Esophagus squamous epithelium (tissue), 5 donors: ENCODE data around the gene FMN2. TPM values are rescaled to one million over a fixed set of nuclear protein-coding genes. Genes with fewer than 3 reads are reported as not detected.
"Not testable (repeated sequence)": the region's sequence is repeated elsewhere in the genome, so short reads cannot be mapped to it uniquely, and the experiment has no call there.

ENCODE experiments used
- DNase-seq: peaks from one replicate; lab custom pipeline; 2025; lab: John Stamatoyannopoulos, UW
- H3K27ac ChIP-seq, 4 donors: fragments of 200-600 bp; sonication (generic); one replicate each; pipeline ENCODE4 v1.5.1; 2016 to 2019; ENCODE audit warnings: mild to moderate bottlenecking in 1 of 4
- H3K27me3 ChIP-seq, 4 donors: fragments of 200-600 bp; sonication (generic); 1 replicate in 3 of 4; 2 replicates in 1 of 4; pipeline versions ENCODE4 v1.5.1 to v1.6.0; 2017 to 2021; ENCODE audit warnings: antibody characterized with exemption in 1 of 4
- H3K36me3 ChIP-seq, 3 donors: fragments of 200-600 bp; sonication (generic); one replicate each; pipeline ENCODE4 v1.5.1; 2016 to 2019
- H3K4me1 ChIP-seq, 3 donors: fragments of 200-600 bp; sonication (generic); one replicate each; pipeline ENCODE4 v1.5.1; 2017 to 2019
- H3K4me3 ChIP-seq, 4 donors: fragments of 200-600 bp; sonication (generic); 1 replicate in 3 of 4; 2 replicates in 1 of 4; pipeline ENCODE4 v1.5.1; 2016 to 2019; ENCODE audit warnings: mild to moderate bottlenecking in 2 of 4, moderate library complexity in 1 of 4
- H3K9me3 ChIP-seq, 3 donors: fragments of 200-600 bp; sonication (generic); one replicate each; pipeline ENCODE4 v1.5.1; 2016 to 2019
- POLR2A ChIP-seq, 4 donors: fragments of 450-650 bp; IDR thresholded peaks; one replicate each; pipeline ENCODE4 v1.6.1; 2017; ENCODE audit warnings: antibody characterized with exemption in 4 of 4, mild to moderate bottlenecking in 4 of 4, moderate library complexity in 3 of 4
- WGBS, 2 donors: methylation state at CpG; one replicate each; pipeline ENCODE4 v1.1.5; 2018; 5-methylcytosine and 5-hydroxymethylcytosine counted together
- intact Hi-C: fragments of 100-400 bp; cut with DNase I; formaldehyde crosslinking; loops from one replicate; pipeline ENCODE4 v1.15.0; 2022
- total RNA-seq, 4 donors: library from RNA; depleted of rRNA; stranded (reverse); fragments of >200 nt; gene quantifications; one replicate each; pipeline ENCODE4 v1.1.0, GENCODE V29; 2016
- TF ChIP-seq, protein P1 (sequence below), 6 experiments: fragments of 450-650 bp in 4 of 6; fragments of 200-600 bp in 2 of 6; sonication (generic) in 2 of 6; IDR thresholded peaks; one replicate each; pipeline ENCODE4 v1.5.1; 2016 to 2019; ENCODE audit warnings: antibody characterized with exemption in 6 of 6, mild to moderate bottlenecking in 4 of 6, moderate library complexity in 4 of 6
- donor health status: DM: yes; HTN: yes; CAD: no.

FMN2 gene
- total RNA-seq, 4 donors from 2014 or later, result 0.19 to 0.35 TPM; not detected in 2

DNA sequence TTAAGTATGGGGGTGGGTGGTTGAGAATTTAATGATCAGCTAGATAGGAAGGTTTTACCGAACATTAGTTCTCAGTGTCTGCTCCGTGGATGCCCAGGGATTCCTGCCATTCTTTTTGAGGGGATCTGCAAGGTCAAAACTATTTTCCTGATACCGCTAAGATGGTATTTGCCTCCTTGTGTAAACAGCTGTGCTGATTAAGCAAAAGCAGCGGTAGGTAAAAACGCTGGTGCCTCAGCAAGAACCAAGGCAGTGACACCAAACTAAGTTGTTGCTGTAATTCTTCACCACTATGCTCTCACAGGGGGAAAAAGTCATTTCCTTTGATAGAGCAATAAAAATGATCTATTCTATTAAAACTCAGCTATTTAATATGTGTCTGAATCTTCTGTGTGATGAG, 229.0 kb downstream of the FMN2 start:
- H3K4me3 ChIP-seq, result no peak overlapping the region
- DNase-seq, result no peak
- H3K27ac ChIP-seq, result no peak overlapping the region
- no peaks in the 10 kb centered on the region for H3K27me3 ChIP-seq
- H3K4me1 ChIP-seq, result no peaks in the 10 kb centered on the region
- H3K36me3 ChIP-seq, result no peaks in the 10 kb centered on the region
- 40 to 47% methylated on average over 5 of the region's 5 CpGs for WGBS, 2 donors
- intact Hi-C loops, result no loop called here
- H3K9me3 ChIP-seq, result no peaks in the 10 kb centered on the region
- no peak for TF ChIP-seq POLR2A (IDR thresholded peaks at IDR 0.05)
- TF ChIP-seq, protein P1, sequence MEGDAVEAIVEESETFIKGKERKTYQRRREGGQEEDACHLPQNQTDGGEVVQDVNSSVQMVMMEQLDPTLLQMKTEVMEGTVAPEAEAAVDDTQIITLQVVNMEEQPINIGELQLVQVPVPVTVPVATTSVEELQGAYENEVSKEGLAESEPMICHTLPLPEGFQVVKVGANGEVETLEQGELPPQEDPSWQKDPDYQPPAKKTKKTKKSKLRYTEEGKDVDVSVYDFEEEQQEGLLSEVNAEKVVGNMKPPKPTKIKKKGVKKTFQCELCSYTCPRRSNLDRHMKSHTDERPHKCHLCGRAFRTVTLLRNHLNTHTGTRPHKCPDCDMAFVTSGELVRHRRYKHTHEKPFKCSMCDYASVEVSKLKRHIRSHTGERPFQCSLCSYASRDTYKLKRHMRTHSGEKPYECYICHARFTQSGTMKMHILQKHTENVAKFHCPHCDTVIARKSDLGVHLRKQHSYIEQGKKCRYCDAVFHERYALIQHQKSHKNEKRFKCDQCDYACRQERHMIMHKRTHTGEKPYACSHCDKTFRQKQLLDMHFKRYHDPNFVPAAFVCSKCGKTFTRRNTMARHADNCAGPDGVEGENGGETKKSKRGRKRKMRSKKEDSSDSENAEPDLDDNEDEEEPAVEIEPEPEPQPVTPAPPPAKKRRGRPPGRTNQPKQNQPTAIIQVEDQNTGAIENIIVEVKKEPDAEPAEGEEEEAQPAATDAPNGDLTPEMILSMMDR (IDR thresholded peaks at IDR 0.05), result no peak

DNA sequence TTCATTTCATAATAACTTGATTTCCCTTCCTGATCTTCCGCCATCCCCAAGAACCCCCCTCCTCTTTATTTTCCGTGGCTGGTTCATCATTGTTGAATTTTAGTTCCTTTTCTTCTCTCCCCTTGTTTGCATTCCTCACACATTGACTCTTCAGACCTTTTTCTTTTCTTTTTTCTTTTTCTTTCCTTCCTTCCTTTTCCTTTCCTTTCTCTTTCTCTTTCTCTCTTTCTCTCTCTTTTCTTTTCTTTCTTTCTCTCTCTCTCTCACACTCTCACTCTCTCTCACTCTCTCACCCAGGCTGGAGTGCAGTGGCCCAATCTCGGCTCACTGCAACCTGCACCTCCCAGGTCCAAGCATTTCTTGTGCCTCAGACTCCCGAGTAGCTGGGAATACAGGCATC, 231.3 kb downstream of the FMN2 start:
- H3K4me1 ChIP-seq, result no peaks in the 10 kb centered on the region
- no peaks in the 10 kb centered on the region for H3K9me3 ChIP-seq
- no peak for TF ChIP-seq POLR2A (IDR thresholded peaks at IDR 0.05)
- TF ChIP-seq, protein P1 (IDR thresholded peaks at IDR 0.05), result no peak
- no peak overlapping the region for H3K4me3 ChIP-seq
- WGBS, 2 donors, result 65% methylated on average over 4 of the region's 4 CpGs
- intact Hi-C loops, result no loop called here
- no peak for DNase-seq
- H3K27ac ChIP-seq, result no peak overlapping the region
- no peaks in the 10 kb centered on the region for H3K36me3 ChIP-seq
- no peaks in the 10 kb centered on the region for H3K27me3 ChIP-seq

DNA sequence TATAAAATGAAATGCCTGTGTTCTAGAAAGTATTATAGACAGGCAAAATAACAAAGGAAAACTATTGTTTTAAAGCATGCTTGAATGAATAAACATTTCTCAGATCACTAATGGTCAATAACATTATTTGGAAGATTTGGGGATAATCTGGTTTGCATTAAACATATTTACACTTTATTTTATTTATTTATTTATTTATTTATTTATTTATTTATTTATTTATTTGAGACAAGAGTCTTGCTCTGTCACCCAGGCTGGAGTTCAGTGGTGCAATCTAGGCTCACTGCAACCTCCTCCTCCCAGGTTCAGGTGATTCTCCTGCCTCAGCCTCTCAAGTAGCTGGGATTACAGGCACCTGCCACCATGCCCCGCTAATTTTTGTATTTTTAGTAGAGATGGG, 236.7 kb downstream of the FMN2 start:
- H3K27me3 ChIP-seq, H3K27ac ChIP-seq, H3K36me3 ChIP-seq, H3K4me3 ChIP-seq, intact Hi-C loops, DNase-seq, H3K4me1 ChIP-seq, H3K9me3 ChIP-seq: not testable (repeated sequence)
- WGBS, 2 donors, result 64 to 100% methylated on average over 1 of the region's 1 CpG

DNA sequence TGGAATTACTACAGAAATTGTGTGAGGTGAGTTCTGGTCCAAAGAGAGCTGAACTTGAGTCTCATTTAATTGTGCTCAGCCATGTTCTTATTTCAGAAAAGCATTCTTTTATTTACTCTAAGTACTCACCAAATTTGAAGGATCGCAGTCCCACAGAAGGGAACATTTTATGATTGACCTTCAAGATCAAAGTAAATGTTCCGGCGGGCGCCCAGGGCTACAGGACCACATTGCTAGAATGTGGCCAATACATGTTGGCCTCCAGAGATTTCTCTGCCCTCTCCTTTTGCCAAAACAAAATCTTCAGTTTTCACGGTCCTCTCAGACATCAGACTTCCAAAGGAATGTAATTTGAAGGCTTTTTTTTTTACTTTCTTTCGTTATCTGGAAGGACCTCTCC, 237.8 kb downstream of the FMN2 start:
- Histone ChIP-seq H3K27ac (peak overlapping the region in 1 of 4 donors; percentile 6), H3K36me3 (no peaks in the 10 kb centered on the region), H3K4me3 (no peak overlapping the region), H3K9me3 (no peaks in the 10 kb centered on the region), H3K4me1 (no peaks in the 10 kb centered on the region), H3K27me3 (no peaks in the 10 kb centered on the region)
- TF ChIP-seq, protein P1 (IDR thresholded peaks at IDR 0.05), result no peak
- no peak for TF ChIP-seq POLR2A (IDR thresholded peaks at IDR 0.05)
- intact Hi-C loops, result no loop called here
- WGBS, 2 donors, result 65 to 67% methylated on average over 6 of the region's 6 CpGs
- no peak for DNase-seq

DNA sequence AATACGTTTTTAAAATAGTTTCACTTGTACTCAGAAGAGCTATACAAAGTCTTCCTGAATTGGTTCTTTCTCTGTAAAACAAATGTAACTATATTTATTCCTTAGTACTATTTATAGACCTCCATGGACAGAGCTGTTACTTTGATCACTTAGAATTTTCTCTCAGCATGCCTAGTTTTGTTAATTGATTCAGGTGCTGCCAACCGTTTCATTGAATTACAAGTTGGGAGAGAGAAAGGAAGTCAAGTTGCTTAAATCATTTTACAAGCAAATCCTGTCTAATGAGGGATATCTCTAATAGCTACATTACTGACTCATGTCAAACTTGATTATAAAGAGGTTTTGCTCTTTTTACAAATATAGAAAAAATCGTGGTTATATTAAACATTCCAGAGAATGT, 241.0 kb downstream of the FMN2 start:
- no peak overlapping the region for H3K27ac ChIP-seq
- no peak overlapping the region for H3K4me3 ChIP-seq
- no peak for DNase-seq
- H3K36me3 ChIP-seq, result no peaks in the 10 kb centered on the region
- H3K27me3 ChIP-seq, result no peaks in the 10 kb centered on the region
- H3K9me3 ChIP-seq, result no peaks in the 10 kb centered on the region
- intact Hi-C loops, result no loop called here
- TF ChIP-seq POLR2A (IDR thresholded peaks at IDR 0.05), result no peak
- TF ChIP-seq, protein P1 (IDR thresholded peaks at IDR 0.05), result no peak
- 14 to 18% methylated on average over 3 of the region's 3 CpGs for WGBS, 2 donors
- H3K4me1 ChIP-seq, result no peaks in the 10 kb centered on the region

DNA sequence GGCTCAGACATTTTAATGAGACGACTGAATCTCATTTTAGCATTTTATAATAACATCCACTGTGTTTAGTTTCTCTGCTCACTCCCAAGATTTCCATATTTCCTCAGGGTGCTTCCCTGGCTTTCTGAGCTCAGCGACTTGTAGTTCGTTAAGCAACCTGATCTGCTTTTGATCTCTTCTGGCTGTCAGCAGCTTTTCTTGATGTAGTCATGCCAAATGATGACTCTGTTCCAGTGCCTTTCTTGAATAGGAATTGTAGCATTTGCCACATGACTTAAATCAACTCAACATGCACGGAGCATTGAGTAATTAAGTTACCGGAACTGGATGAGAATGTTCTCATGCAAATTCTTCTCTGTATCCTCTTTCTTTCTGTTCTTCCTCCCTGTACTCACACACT, 246.1 kb downstream of the FMN2 start:
- Histone ChIP-seq H3K36me3 (no peaks in the 10 kb centered on the region), H3K27me3 (no peaks in the 10 kb centered on the region), H3K4me3 (no peak overlapping the region), H3K27ac (peak overlapping the region in 2 of 4 donors; percentile 33 to 63), H3K9me3 (no peaks in the 10 kb centered on the region), H3K4me1 (no peaks in the 10 kb centered on the region)
- intact Hi-C loops, result no loop called here
- WGBS, 2 donors, result 19 to 30% methylated on average over 5 of the region's 5 CpGs
- TF ChIP-seq, protein P1 (IDR thresholded peaks at IDR 0.05), result no peak
- no peak for TF ChIP-seq POLR2A (IDR thresholded peaks at IDR 0.05)
- no peak for DNase-seq
